Stimulated activated CD4-positive, alpha-beta T cell treated with anti-CD3 and anti-CD28 coated beads, TNF-alpha, amount 100 ng/mL, for 4 hours (primary cell): ENCODE results near the gene PIAS2.

Experiments
- DNase-seq, 3 experiments: peaks; one replicate each; pipeline ENCODE4 v3.0.0-alpha.2; 2020; ENCODE audit warnings: low read depth in 3 of 3

Gene PIAS2

DNA sequence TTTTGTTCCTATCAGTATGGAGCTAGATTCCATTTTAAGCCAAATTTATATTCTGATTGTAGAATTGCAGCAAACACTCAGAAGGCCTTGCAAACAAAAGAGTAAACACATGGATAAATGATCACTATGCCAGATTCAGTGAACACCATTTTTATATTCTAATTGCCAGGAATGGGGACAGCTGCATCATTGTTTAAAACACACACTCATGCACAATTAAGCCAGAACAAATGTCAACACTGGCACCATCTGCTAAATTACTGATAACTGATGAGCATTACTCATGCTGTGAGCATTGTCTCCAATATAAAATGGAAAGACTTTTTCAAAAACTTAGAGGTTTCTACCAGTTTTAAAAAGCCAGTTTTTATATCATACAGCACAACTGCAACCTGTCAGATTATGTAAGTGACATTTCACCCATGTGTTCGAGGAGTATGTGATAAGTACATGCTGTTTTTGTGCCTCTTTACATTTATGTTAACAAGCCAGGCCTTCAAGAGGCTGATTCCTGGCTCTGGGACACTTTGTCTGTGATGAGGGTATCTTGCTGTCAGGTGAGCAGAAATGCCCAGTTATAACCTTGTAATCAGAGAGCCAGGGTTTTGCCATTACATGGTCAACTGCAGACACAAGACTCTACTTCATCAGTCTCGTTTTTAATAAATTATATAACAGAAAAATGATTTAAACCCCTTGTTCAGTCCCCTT lies 156.1 kb downstream of the PIAS2 start:
- DNase-seq, result no peak

- DNase-seq, result no peak
Measured at GRCh38 chr18:46759890-46760289, 157.4 kb downstream of the PIAS2 start.

GRCh38 chr18:46756559-46757201 lies 160.6 kb downstream of the PIAS2 start, which contains the start of gene ST8SIA5:
Gene ST8SIA5, minus strand, starts transcription at chr18:46757053. Its CDS starts 545 bp downstream, at chr18:46756508.
- DNase-seq, result no peak

- no peak for DNase-seq
Measured at GRCh38 chr18:46756025-46756558, 161.2 kb downstream of the PIAS2 start.

- no peak for DNase-seq
Measured at GRCh38 chr18:46755315-46756024, 161.8 kb downstream of the PIAS2 start.

DNA sequence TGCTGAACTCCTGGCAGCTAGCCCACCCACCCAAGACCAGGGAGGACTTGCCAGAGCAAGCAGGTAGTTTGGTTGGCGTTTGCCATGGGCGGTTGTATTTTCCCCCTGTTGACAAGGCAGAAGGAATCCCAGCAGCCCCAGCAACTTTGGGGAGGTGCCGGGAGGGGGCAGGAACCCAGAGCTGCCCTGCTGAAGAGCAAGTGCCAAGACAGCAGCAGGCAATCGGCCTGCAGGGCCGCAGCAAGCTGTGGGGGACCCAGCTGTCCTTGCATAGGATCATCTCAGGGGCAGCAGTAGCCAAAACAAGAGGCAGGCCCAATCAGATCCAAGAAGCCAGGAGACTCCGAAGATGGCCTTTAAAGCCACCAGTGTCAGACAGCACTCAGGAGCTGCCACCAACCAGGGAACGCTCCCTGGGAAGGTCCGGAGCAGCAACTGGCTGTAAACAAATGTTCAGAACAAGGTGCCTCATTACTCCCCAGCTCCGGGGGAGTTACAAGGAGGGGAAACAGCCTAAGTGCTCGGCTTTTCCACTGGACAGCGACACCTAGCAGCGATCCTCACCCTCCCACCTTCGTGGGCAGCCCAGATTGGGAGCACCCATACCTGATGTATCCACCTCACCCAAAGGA lies 162.5 kb downstream of the PIAS2 start:
- no peak for DNase-seq

- DNase-seq, result no peak
Measured at GRCh38 chr18:46754188-46754587, 163.1 kb downstream of the PIAS2 start.
